Osteocyte (in vitro differentiated cells): ENCODE results near the gene CCDC142. TPM values are rescaled to one million over a fixed set of nuclear protein-coding genes. Genes with fewer than 3 reads are reported as not detected.

ENCODE experiments used
- DNase-seq: peaks from one replicate; pipeline ENCODE4 v3.0.0; 2021; ENCODE audit warnings: mixed read lengths; ENCODE audit not compliant: unreplicated experiment; ENCODE audit errors: extremely low spot score
- H3K27ac Mint-ChIP-seq: one replicate; pipeline ENCODE4 v1.8.0; 2021; ENCODE audit warnings: mild to moderate bottlenecking, mixed read lengths; ENCODE audit not compliant: unreplicated experiment
- H3K27me3 Mint-ChIP-seq: one replicate; pipeline ENCODE4 v1.8.0; 2021; ENCODE audit warnings: mixed read lengths; ENCODE audit not compliant: unreplicated experiment
- H3K36me3 Mint-ChIP-seq: one replicate; pipeline ENCODE4 v1.8.0; 2021; ENCODE audit warnings: mixed read lengths; ENCODE audit not compliant: unreplicated experiment
- H3K4me1 Mint-ChIP-seq: one replicate; pipeline ENCODE4 v1.8.0; 2021; ENCODE audit warnings: mixed read lengths; ENCODE audit not compliant: unreplicated experiment
- H3K4me3 Mint-ChIP-seq: one replicate; pipeline ENCODE4 v1.8.0; 2021; ENCODE audit warnings: mild to moderate bottlenecking, moderate library complexity, mixed read lengths; ENCODE audit not compliant: unreplicated experiment
- H3K9me3 Mint-ChIP-seq: one replicate; pipeline ENCODE4 v1.8.0; 2021; ENCODE audit warnings: mixed read lengths; ENCODE audit not compliant: unreplicated experiment
- CTCF ChIP-seq: fragments of 200-600 bp; sonication (generic); IDR thresholded peaks from 2 replicates; pipeline ENCODE4 v1.5.0; 2021; ENCODE audit warnings: antibody characterized with exemption, mild to moderate bottlenecking, moderate library complexity
- total RNA-seq: library from RNA; stranded (reverse); gene quantifications from 2 replicates; pipeline ENCODE4 v1.2.1, GENCODE V29; 2021

The CCDC142 gene
- total RNA-seq, 1 donor from 2014 or later = 20.6 TPM

GRCh38 chr2:74440378-74441169 lies 42.2 kb downstream of the CCDC142 start:
- Mint-ChIP-seq H3K27me3 (peaks cover 16% of the 10 kb centered on the region), H3K4me3 (peak overlapping the region; percentile 88), H3K4me1 (peaks cover 53% of the 10 kb centered on the region), H3K36me3 (no peaks in the 10 kb centered on the region), H3K27ac (peak overlapping the region; percentile 78), H3K9me3 (no peaks in the 10 kb centered on the region)
- peak; percentile 27 for TF ChIP-seq CTCF
- DNase-seq = peak; percentile 94

- H3K4me1 Mint-ChIP-seq = peaks cover 53% of the 10 kb centered on the region
- H3K9me3 Mint-ChIP-seq = no peaks in the 10 kb centered on the region
- peaks cover 11% of the 10 kb centered on the region for H3K27me3 Mint-ChIP-seq
- H3K36me3 Mint-ChIP-seq = no peaks in the 10 kb centered on the region
- no peak for TF ChIP-seq CTCF
- H3K27ac Mint-ChIP-seq = peak overlapping the region; percentile 78
- DNase-seq = no peak
- peak overlapping the region; percentile 88 for H3K4me3 Mint-ChIP-seq
Observed at GRCh38 chr2:74439803-74440377, 42.9 kb downstream of the CCDC142 start.

GRCh38 chr2:74439373-74439772 lies 43.4 kb downstream of the CCDC142 start:
- Mint-ChIP-seq H3K27me3 (peaks cover 5% of the 10 kb centered on the region), H3K27ac (peak overlapping the region; percentile 78), H3K36me3 (no peaks in the 10 kb centered on the region), H3K4me3 (peak overlapping the region; percentile 88), H3K4me1 (peaks cover 47% of the 10 kb centered on the region), H3K9me3 (no peaks in the 10 kb centered on the region)
- TF ChIP-seq CTCF = no peak
- no peak for DNase-seq

- no peak for DNase-seq
- H3K36me3 Mint-ChIP-seq = no peaks in the 10 kb centered on the region
- TF ChIP-seq CTCF = no peak
- H3K4me1 Mint-ChIP-seq = peaks cover 41% of the 10 kb centered on the region
- H3K27ac Mint-ChIP-seq = no peak overlapping the region
- H3K9me3 Mint-ChIP-seq = no peaks in the 10 kb centered on the region
- H3K27me3 Mint-ChIP-seq = peaks cover 5% of the 10 kb centered on the region
- H3K4me3 Mint-ChIP-seq = peak overlapping the region; percentile 36
Observed at GRCh38 chr2:74438248-74438647, 44.5 kb downstream of the CCDC142 start.
